A673 (cell line): ENCODE data around the gene TSPAN12. TPM values are rescaled to one million over a fixed set of nuclear protein-coding genes. Genes with fewer than 3 reads are reported as not detected.
"Not testable (repeated sequence)": the region's sequence is repeated elsewhere in the genome, so short reads cannot be mapped to it uniquely, and the experiment has no call there.

ENCODE experiments used
- BruUV-seq: library from RNA; stranded (reverse); fragments of 400-500 nt; replicated peaks from 2 replicates; lab custom pipeline; 2021; lab: Mats Ljungman, UMichigan
- CTCF ChIA-PET: fragments of 300-600 bp; sonication (Branson Sonifier 250); formaldehyde crosslinking; loops from one replicate; lab custom pipeline; 2022; ENCODE audit warnings: antibody characterized with exemption; lab: Charles Lee
- POLR2A ChIA-PET: fragments of 300-600 bp; sonication (Branson Sonifier 250); formaldehyde crosslinking; loops from one replicate; lab custom pipeline; 2022; ENCODE audit warnings: antibody characterized with exemption; ENCODE audit not compliant: low non-redundant PET; lab: Charles Lee
- DNase-seq: peaks from one replicate; pipeline ENCODE4 v3.0.0-alpha.2; 2015; ENCODE audit warnings: low spot score
- H3K27ac ChIP-seq: fragments of 200-600 bp; sonication (generic); 2 replicates; pipeline ENCODE4 v1.5.1; 2016; ENCODE audit warnings: mixed run types, low read depth, mild to moderate bottlenecking, mixed read lengths, antibody characterized with exemption, low read length; ENCODE audit not compliant: poor library complexity, severe bottlenecking
- H3K27me3 ChIP-seq: fragments of 200-600 bp; sonication (generic); replicated peaks from 2 replicates; pipeline ENCODE4 v1.6.1; 2017; ENCODE audit warnings: mixed run types, low read depth, mild to moderate bottlenecking, mixed read lengths, antibody characterized with exemption, low read length; ENCODE audit not compliant: insufficient read depth, poor library complexity
- H3K36me3 ChIP-seq: fragments of 200-600 bp; sonication (generic); 2 replicates; pipeline ENCODE4 v1.6.1; 2016; ENCODE audit warnings: mixed run types, mild to moderate bottlenecking, mixed read lengths, antibody characterized with exemption, low read length; ENCODE audit not compliant: insufficient read depth, poor library complexity, severe bottlenecking
- H3K4me1 ChIP-seq: fragments of 200-600 bp; sonication (generic); 2 replicates; pipeline ENCODE4 v1.6.1; 2017; ENCODE audit warnings: mixed run types, mild to moderate bottlenecking, mixed read lengths, antibody characterized with exemption, low read length; ENCODE audit not compliant: insufficient read depth, poor library complexity, severe bottlenecking
- H3K4me3 ChIP-seq: fragments of 200-600 bp; sonication (generic); 2 replicates; pipeline ENCODE4 v1.5.1; 2016; ENCODE audit warnings: low read depth, mixed run types, mild to moderate bottlenecking, mixed read lengths, low read length; ENCODE audit not compliant: poor library complexity, severe bottlenecking
- H3K9me3 ChIP-seq: fragments of 200-600 bp; sonication (generic); 2 replicates; pipeline ENCODE4 v1.6.1; 2016; ENCODE audit warnings: mixed run types, low read depth, mild to moderate bottlenecking, mixed read lengths, antibody characterized with exemption, low read length; ENCODE audit not compliant: poor library complexity, severe bottlenecking
- EZH2 ChIP-seq: fragments of 200-600 bp; sonication (generic); IDR thresholded peaks from 2 replicates; pipeline ENCODE4 v1.6.1; 2017; ENCODE audit warnings: borderline replicate concordance, low read depth, mild to moderate bottlenecking, mixed read lengths, antibody characterized with exemption, low read length; ENCODE audit not compliant: poor library complexity, severe bottlenecking
- intact Hi-C: fragments of 100-400 bp; cut with micrococcal nuclease; formaldehyde crosslinking; loops from one replicate; pipeline ENCODE4 v1.10.0; 2022; ENCODE audit not compliant: unreplicated experiment
- total RNA-seq: library from RNA; stranded (reverse); gene quantifications from 2 replicates; pipeline ENCODE4 v1.2.3, GENCODE V29; 2021
- TF ChIP-seq, protein P1 (sequence below): fragments of 300-800, 200-600 bp; sonication (generic); conservative IDR thresholded peaks from 2 replicates; pipeline ENCODE4 v1.5.1; 2017; ENCODE audit warnings: low read depth, mild to moderate bottlenecking, antibody characterized with exemption, low read length, moderate library complexity, mixed read lengths

The TSPAN12 gene
- total RNA-seq, 1 experiment from 2014 or later = 1.5 TPM

DNA sequence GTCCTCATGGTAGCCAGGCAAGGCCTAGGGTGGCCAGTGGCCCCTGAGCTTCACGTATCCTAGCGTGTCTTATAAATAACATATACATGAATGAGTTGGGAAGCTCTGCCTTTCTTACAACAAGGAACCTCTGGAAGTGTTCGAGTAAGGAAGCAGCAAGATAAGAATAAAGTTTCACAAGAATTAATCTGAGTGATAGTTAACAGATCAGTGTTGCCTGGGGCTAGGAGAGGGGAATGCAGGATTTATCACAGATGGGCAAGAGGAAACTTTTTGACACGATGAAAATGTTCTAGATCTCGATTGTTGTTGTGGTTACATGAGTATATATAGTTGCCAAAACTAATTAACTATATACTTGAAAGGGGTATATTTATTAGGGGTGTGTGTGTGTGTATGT lies 74.2 kb downstream of the TSPAN12 start:
- no peak for TF ChIP-seq EZH2
- TF ChIP-seq, protein P1, sequence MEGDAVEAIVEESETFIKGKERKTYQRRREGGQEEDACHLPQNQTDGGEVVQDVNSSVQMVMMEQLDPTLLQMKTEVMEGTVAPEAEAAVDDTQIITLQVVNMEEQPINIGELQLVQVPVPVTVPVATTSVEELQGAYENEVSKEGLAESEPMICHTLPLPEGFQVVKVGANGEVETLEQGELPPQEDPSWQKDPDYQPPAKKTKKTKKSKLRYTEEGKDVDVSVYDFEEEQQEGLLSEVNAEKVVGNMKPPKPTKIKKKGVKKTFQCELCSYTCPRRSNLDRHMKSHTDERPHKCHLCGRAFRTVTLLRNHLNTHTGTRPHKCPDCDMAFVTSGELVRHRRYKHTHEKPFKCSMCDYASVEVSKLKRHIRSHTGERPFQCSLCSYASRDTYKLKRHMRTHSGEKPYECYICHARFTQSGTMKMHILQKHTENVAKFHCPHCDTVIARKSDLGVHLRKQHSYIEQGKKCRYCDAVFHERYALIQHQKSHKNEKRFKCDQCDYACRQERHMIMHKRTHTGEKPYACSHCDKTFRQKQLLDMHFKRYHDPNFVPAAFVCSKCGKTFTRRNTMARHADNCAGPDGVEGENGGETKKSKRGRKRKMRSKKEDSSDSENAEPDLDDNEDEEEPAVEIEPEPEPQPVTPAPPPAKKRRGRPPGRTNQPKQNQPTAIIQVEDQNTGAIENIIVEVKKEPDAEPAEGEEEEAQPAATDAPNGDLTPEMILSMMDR = no peak
- Histone ChIP-seq H3K9me3 (no peaks in the 10 kb centered on the region), H3K27me3 (no peaks in the 10 kb centered on the region), H3K27ac (no peak overlapping the region), H3K4me3 (no peak overlapping the region), H3K36me3 (no peaks in the 10 kb centered on the region), H3K4me1 (peaks cover 19% of the 10 kb centered on the region)
- DNase-seq = no peak
- intact Hi-C loops = no loop called here
- no TSS peak for BruUV-seq
- POLR2A ChIA-PET = no interaction called here
- CTCF ChIA-PET = no interaction called here

DNA sequence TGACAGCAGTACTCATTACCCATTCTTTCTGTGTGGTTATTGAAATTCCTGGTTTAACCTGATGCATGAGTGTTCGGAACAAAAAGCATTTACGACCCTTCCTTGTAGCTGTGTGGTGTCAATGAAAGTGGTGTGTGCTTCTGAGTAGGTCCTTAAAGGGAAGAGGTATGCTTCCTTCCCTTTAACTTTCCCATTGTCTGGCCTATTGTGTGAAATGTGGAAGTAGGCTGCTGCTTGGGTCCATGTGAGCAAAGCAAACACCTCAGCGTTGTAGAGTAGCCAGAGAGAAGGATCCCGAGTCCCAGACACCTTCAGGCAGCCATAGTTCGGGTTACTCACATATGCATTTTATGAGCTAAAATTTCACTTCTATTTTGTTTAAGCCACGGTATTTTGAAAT lies 74.7 kb downstream of the TSPAN12 start:
- ChIA-PET POLR2A (no interaction called here), CTCF (no interaction called here)
- H3K4me1 ChIP-seq = peaks cover 19% of the 10 kb centered on the region
- intact Hi-C loops = no loop called here
- no peaks in the 10 kb centered on the region for H3K36me3 ChIP-seq
- no peak overlapping the region for H3K4me3 ChIP-seq
- no peaks in the 10 kb centered on the region for H3K27me3 ChIP-seq
- H3K27ac ChIP-seq = no peak overlapping the region
- BruUV-seq = no TSS peak
- H3K9me3 ChIP-seq = no peaks in the 10 kb centered on the region
- no peak for DNase-seq
- TF ChIP-seq, protein P1 = no peak
- TF ChIP-seq EZH2 = no peak

DNA sequence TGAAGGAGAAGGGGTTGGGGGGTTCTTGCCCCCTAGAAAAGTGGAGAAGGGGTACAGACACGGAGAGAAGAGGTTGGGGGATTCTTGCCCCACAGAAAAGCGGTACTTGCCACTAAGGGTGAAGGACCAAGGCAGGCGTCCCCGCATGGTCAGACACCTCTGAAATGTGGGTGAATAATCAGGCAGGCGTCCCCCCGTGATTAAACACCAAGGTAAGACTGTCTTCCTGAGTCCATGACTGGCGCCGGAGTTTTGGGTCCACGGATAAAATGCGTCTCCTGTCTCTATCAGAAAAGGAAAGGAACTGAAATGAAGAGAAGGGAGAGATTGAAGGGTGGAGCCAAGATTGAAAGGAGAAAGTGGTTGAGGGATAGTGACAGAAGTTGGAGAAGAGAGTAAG lies 76.0 kb downstream of the TSPAN12 start:
- CTCF ChIA-PET, DNase-seq, BruUV-seq, POLR2A ChIA-PET, H3K4me3 ChIP-seq, H3K27me3 ChIP-seq, intact Hi-C loops, H3K36me3 ChIP-seq, H3K9me3 ChIP-seq, H3K27ac ChIP-seq: not testable (repeated sequence)
- H3K4me1 ChIP-seq = peaks cover 19% of the 10 kb centered on the region

DNA sequence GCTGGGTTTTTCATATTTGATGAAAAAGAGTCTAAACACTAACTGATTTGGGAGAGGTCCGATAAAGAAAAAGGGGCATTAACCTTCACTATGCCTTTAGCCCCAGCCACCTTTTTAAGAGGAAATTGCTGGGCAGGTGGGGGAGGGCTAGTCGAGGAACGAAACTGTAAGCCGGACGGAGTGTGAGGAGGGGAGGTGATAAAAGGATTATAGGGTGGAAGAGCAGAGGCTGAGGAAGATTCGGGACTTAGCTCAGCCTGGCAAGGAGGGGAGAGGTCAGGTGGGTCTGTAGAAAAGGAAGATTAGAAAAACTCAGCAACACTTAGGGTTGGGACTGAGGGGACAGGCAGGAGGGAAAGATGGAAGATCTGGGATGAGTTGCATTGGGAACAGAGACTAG lies 77.0 kb downstream of the TSPAN12 start:
- TF ChIP-seq, protein P1 = no peak
- TF ChIP-seq EZH2 = no peak
- H3K36me3 ChIP-seq = no peaks in the 10 kb centered on the region
- H3K27me3 ChIP-seq = no peaks in the 10 kb centered on the region
- POLR2A ChIA-PET = no interaction called here
- no TSS peak for BruUV-seq
- CTCF ChIA-PET = no interaction called here
- no peaks in the 10 kb centered on the region for H3K9me3 ChIP-seq
- no peak for DNase-seq
- intact Hi-C loops = no loop called here
- H3K4me1 ChIP-seq = peaks cover 14% of the 10 kb centered on the region
- H3K4me3 ChIP-seq = no peak overlapping the region
- no peak overlapping the region for H3K27ac ChIP-seq

DNA sequence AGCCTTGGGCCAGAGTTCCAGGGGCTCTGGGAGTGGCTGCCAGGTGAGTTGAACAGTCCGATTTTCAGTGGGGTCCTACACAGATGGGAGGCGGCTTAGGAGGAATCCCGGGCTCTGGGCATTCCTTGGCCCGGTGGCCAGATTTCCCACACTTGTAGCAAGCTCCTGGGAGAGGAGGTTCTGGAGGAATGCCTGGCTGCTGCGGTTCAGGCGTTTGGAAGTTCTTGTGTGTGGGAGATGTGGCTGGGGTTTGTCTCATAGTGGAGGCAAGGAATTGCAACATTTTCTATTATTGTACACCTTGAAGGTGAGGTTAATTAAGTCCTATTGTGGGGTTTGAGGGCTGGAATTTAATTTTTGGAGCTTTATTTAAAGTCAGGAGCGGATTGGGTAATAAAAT lies 77.5 kb downstream of the TSPAN12 start:
- H3K27ac ChIP-seq, H3K9me3 ChIP-seq, BruUV-seq, DNase-seq, H3K4me3 ChIP-seq, H3K27me3 ChIP-seq, H3K36me3 ChIP-seq, CTCF ChIA-PET, intact Hi-C loops, POLR2A ChIA-PET, H3K4me1 ChIP-seq: not testable (repeated sequence)
